GM12878 (cell line): ENCODE data around the gene SAAL1. TPM values are rescaled to one million over a fixed set of nuclear protein-coding genes. Genes with fewer than 3 reads are reported as not detected.

Experiments
- ATAC-seq: fragments of 200-7000 bp; cut with Tn5 transposase; 3 replicates; pipeline ENCODE4 v1.9.1; 2020; ENCODE audit warnings: mild to moderate bottlenecking, moderate library complexity
- BruUV-seq: library from RNA; stranded (reverse); fragments of 400-500 nt; replicated peaks from 2 replicates; lab custom pipeline; 2021; lab: Mats Ljungman, UMichigan
- CTCF ChIA-PET: fragments of 300-600 bp; sonication (Branson Sonifier 250); formaldehyde crosslinking; extraction: SDS; loops from one replicate; lab custom pipeline; 2021; ENCODE audit warnings: inconsistent platforms; lab: Yijun Ruan, JAX
- POLR2A ChIA-PET: fragments of 350-600 bp; formaldehyde crosslinking; extraction: SDS; loops from one replicate; lab custom pipeline; 2021; ENCODE audit warnings: inconsistent platforms; lab: Charles Lee
- RAD21 ChIA-PET: fragments of 300-600 bp; sonication (Branson Sonifier 250); formaldehyde crosslinking; loops from one replicate; lab custom pipeline; 2023; ENCODE audit warnings: antibody characterized with exemption; ENCODE audit not compliant: unreplicated experiment; lab: Charles Lee
- SMC1A ChIA-PET: fragments of 300-600 bp; sonication (Branson Sonifier 250); formaldehyde crosslinking; loops from one replicate; lab custom pipeline; 2023; ENCODE audit not compliant: unreplicated experiment, uncharacterized antibody; lab: Charles Lee
- DNase-seq: peaks from one replicate; pipeline ENCODE4 v3.0.0-alpha.2; 2011; ENCODE audit warnings: low read depth, low spot score
- FAIRE-seq: peaks from 3 replicates; lab custom pipeline; 2011; peaks lifted over from hg19 to GRCh38; lab: Jason Lieb, UNC
- H2AFZ ChIP-seq: 2 replicates; pipeline ENCODE4 v1.6.0; 2011; ENCODE audit warnings: low read depth, low read length, control low read depth; ENCODE audit not compliant: control insufficient read depth
- H3K27ac ChIP-seq: 2 replicates; pipeline ENCODE4 v1.5.1; 2011; ENCODE audit warnings: control low read depth; ENCODE audit not compliant: control insufficient read depth, insufficient read depth
- H3K27me3 ChIP-seq, 2 experiments: replicated peaks in 1 of 2; 2 replicates each; pipeline versions ENCODE4 v1.6.0 to v1.6.1; 2011; ENCODE audit warnings: low read length in 1 of 2; ENCODE audit not compliant: control insufficient read depth in 2 of 2, insufficient read depth in 2 of 2
- H3K36me3 ChIP-seq, 2 experiments: 2 replicates each; pipeline ENCODE4 v1.5.1; 2011; ENCODE audit warnings: low read length in 1 of 2; ENCODE audit not compliant: control insufficient read depth in 2 of 2, insufficient read depth in 2 of 2
- H3K4me1 ChIP-seq: 2 replicates; pipeline ENCODE4 v1.6.1; 2011; ENCODE audit warnings: mild to moderate bottlenecking, low read length, moderate library complexity, mixed read lengths; ENCODE audit not compliant: control insufficient read depth, insufficient read depth
- H3K4me2 ChIP-seq: 2 replicates; pipeline ENCODE4 v1.6.0; 2011; ENCODE audit warnings: control low read depth; ENCODE audit not compliant: control insufficient read depth, insufficient read depth
- H3K4me3 ChIP-seq: fragments of 200-600 bp; sonication (generic); 2 replicates; pipeline ENCODE4 v1.5.1; 2016
- H3K79me2 ChIP-seq: 2 replicates; pipeline ENCODE4 v1.6.0; 2011; ENCODE audit warnings: low read length; ENCODE audit not compliant: control insufficient read depth, insufficient read depth
- H3K9ac ChIP-seq: 2 replicates; pipeline ENCODE4 v1.8.0; 2011; ENCODE audit warnings: low read length, control low read depth, mixed read lengths; ENCODE audit not compliant: control insufficient read depth, insufficient read depth
- H3K9me3 ChIP-seq: replicated peaks from 3 replicates; pipeline ENCODE4 v1.5.1; 2011; ENCODE audit warnings: mild to moderate bottlenecking, low read length; ENCODE audit not compliant: control insufficient read depth, insufficient read depth
- H4K20me1 ChIP-seq: 2 replicates; pipeline ENCODE4 v1.6.0; 2011; ENCODE audit not compliant: control insufficient read depth, insufficient read depth
- IKZF1 ChIP-seq: fragments of 450-650 bp; conservative IDR thresholded peaks from 2 replicates; pipeline ENCODE4 v1.6.1; 2017; ENCODE audit warnings: antibody characterized with exemption, mild to moderate bottlenecking
- IKZF2 ChIP-seq, 2 experiments: fragments of 450-650 bp; IDR thresholded peaks; 2 replicates each; pipeline ENCODE4 v1.6.1; 2017; ENCODE audit warnings: mild to moderate bottlenecking in 2 of 2, moderate library complexity in 2 of 2
- NFYB ChIP-seq: IDR thresholded peaks from 2 replicates; pipeline ENCODE4 v1.6.1; 2011; ENCODE audit warnings: low read depth, mild to moderate bottlenecking, low read length, improper control_type of control experiment, moderate library complexity; ENCODE audit not compliant: insufficient read depth
- NR2C2 ChIP-seq: IDR thresholded peaks from 2 replicates; pipeline ENCODE4 v1.6.1; 2011; ENCODE audit warnings: borderline replicate concordance, low read depth; ENCODE audit not compliant: control insufficient read depth, insufficient read length
- NR2F1 ChIP-seq: fragments of 450-650 bp; conservative IDR thresholded peaks from 2 replicates; pipeline ENCODE4 v1.6.1; 2017; ENCODE audit warnings: mild to moderate bottlenecking
- RUNX3 ChIP-seq: IDR thresholded peaks from 2 replicates; pipeline ENCODE4 v1.6.1; 2012; ENCODE audit warnings: low read length, inconsistent platforms
- SMC3 ChIP-seq: IDR thresholded peaks from 2 replicates; pipeline ENCODE4 v1.6.1; 2011; ENCODE audit warnings: low read length, improper control_type of control experiment, borderline replicate concordance
- TCF3 ChIP-seq: IDR thresholded peaks from 2 replicates; pipeline ENCODE4 v1.6.1; 2012; ENCODE audit warnings: low read depth, mild to moderate bottlenecking, low read length, borderline replicate concordance; ENCODE audit not compliant: insufficient read depth
- YY1 ChIP-seq: IDR thresholded peaks from 2 replicates; pipeline ENCODE4 v1.6.1; 2011; ENCODE audit warnings: low read depth, mild to moderate bottlenecking, low read length
- ZNF207 ChIP-seq: fragments of 450-650 bp; IDR thresholded peaks from 2 replicates; pipeline ENCODE4 v1.6.1; 2014; ENCODE audit warnings: antibody characterized with exemption, mild to moderate bottlenecking, borderline replicate concordance
- ZNF217 ChIP-seq: fragments of 450-650 bp; IDR thresholded peaks from 2 replicates; pipeline ENCODE4 v1.6.1; 2017; ENCODE audit warnings: antibody characterized with exemption, mild to moderate bottlenecking
- WGBS: methylation state at CpG from one replicate; pipeline ENCODE4 v1.1.6; 2016; ENCODE audit warnings: low lambda C conversion rate; ENCODE audit not compliant: insufficient replicate concordance, insufficient coverage; ENCODE audit errors: missing lambda C conversion rate; 5-methylcytosine and 5-hydroxymethylcytosine counted together
- in situ Hi-C: fragments of 300-500 bp; cut with MboI; formaldehyde crosslinking; loops from 9 replicates; pipeline ENCODE4 v1.14.3; 2018; ENCODE audit warnings: mixed read lengths
- intact Hi-C: fragments of 100-400 bp; cut with micrococcal nuclease; formaldehyde crosslinking; loops from one replicate; pipeline ENCODE4 v1.14.2; 2022; ENCODE audit not compliant: unreplicated experiment
- polyA plus RNA-seq, 11 experiments: library from polyadenylated mRNA; depleted of rRNA in 4 of 11; unstranded in 6 of 11; stranded (reverse) in 5 of 11; fragments of >200 nt; fragmentation: Nextera tagmentation in 4 of 11; fragmentation: Illumina TruSeq in 1 of 11; extraction: Ambion mirVana in 4 of 11; extraction: Trizol in 1 of 11; gene quantifications; 1 replicate in 1 of 11; 2 replicates in 10 of 11; pipeline versions ENCODE4 v1.2.1 to v1.2.3, GENCODE V29; 2011 to 2016; ENCODE audit warnings: inconsistent platforms in 2 of 11, missing spikeins in 2 of 11, low read depth in 1 of 11
- total RNA-seq, 4 experiments: library from RNA; depleted of rRNA in 3 of 4; stranded (reverse); fragments of >200 nt in 3 of 4; fragmentation: Illumina TruSeq in 1 of 4; extraction: Trizol in 1 of 4; gene quantifications; 2 replicates each; pipeline versions ENCODE4 v1.2.1 to v1.2.3, GENCODE V29; 2013 to 2021
- TF ChIP-seq, protein P1 (sequence below): IDR thresholded peaks from 2 replicates; pipeline ENCODE4 v1.6.1; 2012; ENCODE audit warnings: low read depth, low read length, improper control_type of control experiment

Gene SAAL1
- total and polyA plus RNA-seq, 10 of the 15 experiments (the other 5 are each of a cell fraction or from before 2014, with no cell fraction given): 26.3 to 59.4 (median 43.8) TPM

DNA sequence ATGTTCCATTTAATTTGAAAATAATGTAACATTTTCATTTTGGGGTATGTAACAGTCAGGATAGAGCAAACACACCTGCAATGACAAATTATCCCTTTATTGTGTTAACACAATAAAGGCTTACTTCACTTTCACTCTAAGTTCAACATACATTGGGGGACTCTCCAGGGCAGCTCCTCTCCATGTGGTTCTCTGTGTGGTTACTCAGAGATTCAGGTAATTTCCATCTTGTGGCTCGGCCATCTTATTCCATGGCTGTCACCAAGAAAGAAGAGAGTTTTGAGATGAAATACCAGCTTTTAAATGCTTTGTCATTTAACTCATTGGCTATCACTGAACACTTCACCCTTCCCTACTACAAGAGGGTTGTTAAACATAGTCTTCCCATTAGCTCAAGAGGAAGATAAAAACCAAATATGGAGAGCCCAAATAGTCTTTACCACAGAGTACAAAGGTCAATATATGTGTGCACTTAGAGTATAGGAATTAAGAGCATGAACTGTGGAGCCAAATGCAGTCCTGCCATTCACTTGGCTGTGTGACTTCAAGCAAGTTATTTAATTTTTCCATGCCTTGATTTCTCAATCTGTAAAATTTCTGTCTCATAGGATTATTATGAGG lies 49.2 kb downstream of the SAAL1 start:
- peak; percentile 9 for DNase-seq
- 8% methylated on average over 1 of the region's 1 CpG for WGBS
- H3K27ac ChIP-seq: no peak overlapping the region
- no TSS peak for BruUV-seq
- POLR2A ChIA-PET: interaction anchor here (1.1 kb wide), 1 partner anchor 48 kb away, joined by 3 read pairs; no protein-coding TSS in a partner anchor
- TF ChIP-seq IKZF1: 0 out of 2 replicates have a peak, but pooled peaks have one; percentile 27
- TF ChIP-seq SMC3: no peak
- peak; percentile 57; the same call in 1 of the 2 replicates for TF ChIP-seq RUNX3
- peak; percentile 52; the same call in 1 of the 2 replicates for TF ChIP-seq YY1
- TF ChIP-seq, protein P1, sequence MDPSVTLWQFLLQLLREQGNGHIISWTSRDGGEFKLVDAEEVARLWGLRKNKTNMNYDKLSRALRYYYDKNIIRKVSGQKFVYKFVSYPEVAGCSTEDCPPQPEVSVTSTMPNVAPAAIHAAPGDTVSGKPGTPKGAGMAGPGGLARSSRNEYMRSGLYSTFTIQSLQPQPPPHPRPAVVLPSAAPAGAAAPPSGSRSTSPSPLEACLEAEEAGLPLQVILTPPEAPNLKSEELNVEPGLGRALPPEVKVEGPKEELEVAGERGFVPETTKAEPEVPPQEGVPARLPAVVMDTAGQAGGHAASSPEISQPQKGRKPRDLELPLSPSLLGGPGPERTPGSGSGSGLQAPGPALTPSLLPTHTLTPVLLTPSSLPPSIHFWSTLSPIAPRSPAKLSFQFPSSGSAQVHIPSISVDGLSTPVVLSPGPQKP: no peak
- no peak for TF ChIP-seq NFYB
- no peak for TF ChIP-seq TCF3
- peak in 1 of 2 experiments; percentile 36; a peak in 1 of 4 replicates for TF ChIP-seq IKZF2 (IDR thresholded peaks at IDR 0.05)
- TF ChIP-seq ZNF217: 0 out of 2 replicates have a peak, but pooled peaks have one; percentile 35
- TF ChIP-seq NR2C2: no peak
- no peak for TF ChIP-seq ZNF207
- TF ChIP-seq NR2F1: 0 out of 2 replicates have a peak, but pooled peaks have one; percentile 52
- RAD21 ChIA-PET: interaction anchor here (0.8 to 1.2 kb wide), 2 partner anchors 48 to 49 kb away, joined by 3 to 4 read pairs; partner anchors contain the start of gene SAAL1
- H3K36me3 ChIP-seq: no peaks in the 10 kb centered on the region
- no peaks in the 10 kb centered on the region for H3K27me3 ChIP-seq
- no peaks in the 10 kb centered on the region for H3K9me3 ChIP-seq
- SMC1A ChIA-PET: interaction anchor here (0.6 to 1.4 kb wide), 5 partner anchors 16 to 212 kb away, joined by 3 to 4 read pairs (median 3); no protein-coding TSS in a partner anchor
- H2AFZ ChIP-seq: peak overlapping the region; percentile 21
- CTCF ChIA-PET: interaction anchor here (1.0 to 1.9 kb wide), 5 partner anchors 11 to 49 kb away, joined by 3 to 5 read pairs (median 3); partner anchors contain the start of gene SAAL1
- no peak for FAIRE-seq
- H4K20me1 ChIP-seq: no peaks in the 10 kb centered on the region
- no peak overlapping the region for H3K4me3 ChIP-seq
- H3K4me1 ChIP-seq: no peaks in the 10 kb centered on the region
- intact Hi-C loops: no loop called here
- no peaks in the 10 kb centered on the region for H3K79me2 ChIP-seq
- ATAC-seq: peak; percentile 98
- H3K9ac ChIP-seq: no peak overlapping the region
- H3K4me2 ChIP-seq: no peak overlapping the region
- in situ Hi-C loops: no loop called here
